Body of pancreas (tissue), 4 donors: ENCODE measurements around the gene LRRFIP1. TPM values are rescaled to one million over a fixed set of nuclear protein-coding genes. Genes with fewer than 3 reads are reported as not detected.

Experiments
- ATAC-seq: fragments of 150-250 bp; one replicate; pipeline ENCODE4 v1.9.1; 2016
- DNase-seq, 4 donors: peaks; one replicate each; pipeline ENCODE4 v3.0.0-alpha.2; 2019
- H3K27ac ChIP-seq, 4 donors: fragments of 200-600 bp; sonication (generic); 1 replicate in 3 of 4; 2 replicates in 1 of 4; pipeline versions ENCODE4 v1.5.1 to v1.6.1; 2016 to 2019; ENCODE audit warnings: mild to moderate bottlenecking in 1 of 4, mixed read lengths in 1 of 4, moderate library complexity in 1 of 4
- H3K27me3 ChIP-seq, 2 donors: fragments of 200-600 bp; sonication (generic); one replicate each; pipeline ENCODE4 v1.6.0; 2016; ENCODE audit warnings: mild to moderate bottlenecking in 1 of 2
- H3K36me3 ChIP-seq, 2 donors: fragments of 200-600 bp; sonication (generic); replicated peaks in 1 of 2; 2 replicates each; pipeline ENCODE4 v1.5.1; 2016; ENCODE audit warnings: low read depth in 2 of 2; ENCODE audit not compliant: insufficient read depth in 1 of 2
- H3K4me1 ChIP-seq: fragments of 200-600 bp; sonication (generic); one replicate; pipeline ENCODE4 v1.6.0; 2016
- H3K4me3 ChIP-seq, 2 donors: fragments of 200-600 bp; sonication (generic); 1 replicate in 1 of 2; 2 replicates in 1 of 2; pipeline ENCODE4 v1.5.1; 2016 to 2019
- H3K9me3 ChIP-seq, 3 donors: fragments of 200-600 bp; sonication (generic); 1 replicate in 2 of 3; 2 replicates in 1 of 3; pipeline ENCODE4 v1.5.1; 2016
- CTCF ChIP-seq, 7 experiments: fragments of 450-650 bp in 4 of 7; fragments of 200-600 bp in 3 of 7; sonication (generic) in 3 of 7; IDR thresholded peaks; one replicate each; pipeline ENCODE4 v1.5.1; 2016 to 2019; ENCODE audit warnings: antibody characterized with exemption in 7 of 7
- POLR2A ChIP-seq, 3 donors: fragments of 450-650 bp; IDR thresholded peaks; one replicate each; pipeline ENCODE4 v1.6.1; 2016; ENCODE audit warnings: antibody characterized with exemption in 3 of 3, mild to moderate bottlenecking in 2 of 3
- WGBS, 2 donors: methylation state at CpG; one replicate each; pipeline ENCODE4 v1.1.5; 2017; 5-methylcytosine and 5-hydroxymethylcytosine counted together
- intact Hi-C: fragments of 100-400 bp; cut with DNase I; formaldehyde crosslinking; loops from one replicate; pipeline ENCODE4 v1.15.1; 2023
- total RNA-seq, 2 donors: library from RNA; depleted of rRNA; stranded (reverse); fragments of >200 nt; gene quantifications; one replicate each; pipeline ENCODE4 v1.1.0, GENCODE V29; 2016

The LRRFIP1 gene
- total RNA-seq, 2 donors from 2014 or later, result 49.8 to 57.1 TPM

- intact Hi-C loops, result no loop called here
- Histone ChIP-seq H3K4me3 (no peak overlapping the region), H3K27me3 (no peaks in the 10 kb centered on the region), H3K4me1 (no peaks in the 10 kb centered on the region), H3K36me3 (no peaks in the 10 kb centered on the region), H3K9me3 (no peaks in the 10 kb centered on the region), H3K27ac (no peak overlapping the region)
- no peak for DNase-seq
- ATAC-seq, result no peak
- WGBS, 2 donors, result 79 to 83% methylated on average over 8 of the region's 8 CpGs
- TF ChIP-seq CTCF (IDR thresholded peaks at IDR 0.05) (no peak), POLR2A (IDR thresholded peaks at IDR 0.05) (no peak)
Observed at GRCh38 chr2:237680702-237681478, 53.5 kb downstream of the LRRFIP1 start.

GRCh38 chr2:237682151-237682550 is 54.8 kb downstream of the LRRFIP1 start:
- 77 to 84% methylated on average over 7 of the region's 7 CpGs for WGBS, 2 donors
- Histone ChIP-seq H3K4me3 (no peak overlapping the region), H3K36me3 (no peaks in the 10 kb centered on the region), H3K27me3 (no peaks in the 10 kb centered on the region), H3K9me3 (no peaks in the 10 kb centered on the region), H3K27ac (no peak overlapping the region), H3K4me1 (no peaks in the 10 kb centered on the region)
- intact Hi-C loops, result no loop called here
- TF ChIP-seq POLR2A (IDR thresholded peaks at IDR 0.05) (no peak), CTCF (IDR thresholded peaks at IDR 0.05) (no peak)
- DNase-seq, result no peak
- no peak for ATAC-seq

- 90 to 92% methylated on average over 15 to 18 of the region's 18 CpGs for WGBS, 2 donors
- TF ChIP-seq POLR2A (IDR thresholded peaks at IDR 0.05) (no peak), CTCF (IDR thresholded peaks at IDR 0.05) (no peak)
- DNase-seq, result no peak
- no peak for ATAC-seq
- no peaks in the 10 kb centered on the region for H3K27me3 ChIP-seq
- intact Hi-C loops, result no loop called here
- no peak overlapping the region for H3K27ac ChIP-seq
- H3K4me1 ChIP-seq, result no peaks in the 10 kb centered on the region
- H3K36me3 ChIP-seq, result no peaks in the 10 kb centered on the region
- no peak overlapping the region for H3K4me3 ChIP-seq
- no peaks in the 10 kb centered on the region for H3K9me3 ChIP-seq
Observed at GRCh38 chr2:237682856-237683670, 55.7 kb downstream of the LRRFIP1 start.

- DNase-seq (no peak), ATAC-seq (no peak)
- Histone ChIP-seq H3K36me3 (no peaks in the 10 kb centered on the region), H3K9me3 (no peaks in the 10 kb centered on the region), H3K4me3 (no peak overlapping the region), H3K27ac (no peak overlapping the region), H3K27me3 (no peaks in the 10 kb centered on the region), H3K4me1 (peaks cover 4% of the 10 kb centered on the region)
- TF ChIP-seq POLR2A (IDR thresholded peaks at IDR 0.05) (no peak), CTCF (IDR thresholded peaks at IDR 0.05) (peak in 2 of 7 experiments; percentile 14 to 16)
- WGBS, 2 donors, result 82 to 84% methylated on average over 5 of the region's 5 CpGs
- intact Hi-C loops, result no loop called here
Observed at GRCh38 chr2:237685408-237685807, 58.0 kb downstream of the LRRFIP1 start.
